HCT116 (cell line): ENCODE measurements around the gene PCDHGA4. TPM values are rescaled to one million over a fixed set of nuclear protein-coding genes. Genes with fewer than 3 reads are reported as not detected.
A peak's percentile ranks its signal among the peaks of the same experiment; 100 is the strongest.
"Not testable (repeated sequence)": the region's sequence is repeated elsewhere in the genome, so short reads cannot be mapped to it uniquely, and the experiment has no call there.

Source experiments
- ATAC-seq: fragments of 200-7000 bp; cut with Tn5 transposase; 2 replicates; pipeline ENCODE4 v1.9.1; 2020; ENCODE audit warnings: mild to moderate bottlenecking, moderate library complexity
- BruUV-seq: library from RNA; stranded (reverse); fragments of 400-500 nt; replicated peaks from 2 replicates; lab custom pipeline; 2021; lab: Mats Ljungman, UMichigan
- CTCF ChIA-PET: fragments of 300-600 bp; sonication (Branson Sonifier 250); formaldehyde crosslinking; loops from one replicate; lab custom pipeline; 2021; ENCODE audit warnings: antibody characterized with exemption; lab: Charles Lee
- POLR2A ChIA-PET: fragments of 300-600, 350-600 bp; sonication (Branson Sonifier 250); formaldehyde crosslinking; loops from one replicate; lab custom pipeline; 2021; ENCODE audit warnings: antibody characterized with exemption; lab: Charles Lee
- RAD21 ChIA-PET, 2 experiments: fragments of 300-600 bp; sonication (Branson Sonifier 250); formaldehyde crosslinking; loops; one replicate each; lab custom pipeline; 2023; ENCODE audit warnings: low total read pairs in 2 of 2; ENCODE audit not compliant: uncharacterized antibody in 2 of 2, unreplicated experiment in 2 of 2, low non-redundant PET in 1 of 2; lab: Charles Lee
- DNase-seq: peaks from one replicate; pipeline ENCODE4 v3.0.0-alpha.2; 2010; ENCODE audit warnings: low read depth, low spot score
- H2AFZ ChIP-seq: fragments of 200-600 bp; shearing (Covaris generic), sonication (generic); 2 replicates; pipeline ENCODE4 v1.6.1; 2017; ENCODE audit warnings: low read depth, mixed run types, mixed read lengths, antibody characterized with exemption, low read length; ENCODE audit not compliant: poor library complexity, severe bottlenecking
- H3K27ac ChIP-seq: 2 replicates; pipeline ENCODE4 v1.5.1; 2012; ENCODE audit warnings: low read depth, low read length
- H3K27me3 ChIP-seq: fragments of 200-600 bp; sonication (generic); 2 replicates; pipeline ENCODE4 v1.6.1; 2016; ENCODE audit warnings: mixed run types, low read length, mixed read lengths; ENCODE audit not compliant: insufficient read depth
- H3K36me3 ChIP-seq, 2 experiments: fragments of 200-500 bp in 1 of 2; fragments of 200-600 bp in 1 of 2; sonication (Bioruptor generic) in 1 of 2; sonication (generic) in 1 of 2; 2 replicates each; pipeline versions ENCODE4 v1.5.1 to v1.6.1; 2014 to 2016; ENCODE audit warnings: low read length in 2 of 2, inconsistent platforms in 1 of 2, mixed read lengths in 1 of 2, mixed run types in 1 of 2; ENCODE audit not compliant: insufficient read depth in 2 of 2, control insufficient read depth in 1 of 2
- H3K4me1 ChIP-seq, 2 experiments: fragments of 200-600 bp in 1 of 2; sonication (generic) in 1 of 2; 2 replicates each; pipeline versions ENCODE4 v1.5.1 to v1.6.1; 2012 to 2017; ENCODE audit warnings: low read length in 2 of 2, inconsistent platforms in 1 of 2, mild to moderate bottlenecking in 1 of 2, mixed read lengths in 1 of 2, mixed run types in 1 of 2, moderate library complexity in 1 of 2; ENCODE audit not compliant: insufficient read depth in 2 of 2, control insufficient read depth in 1 of 2
- H3K4me2 ChIP-seq: fragments of 200-600 bp; sonication (generic); 2 replicates; pipeline ENCODE4 v1.6.1; 2017; ENCODE audit warnings: mixed run types, low read length, mixed read lengths
- H3K4me3 ChIP-seq, 2 experiments: fragments of 200-600 bp in 1 of 2; sonication (generic) in 1 of 2; replicated peaks in 1 of 2; 2 replicates each; pipeline ENCODE4 v1.5.1; 2011 to 2016; ENCODE audit warnings: low read length in 2 of 2, control low read depth in 1 of 2, low read depth in 1 of 2, mild to moderate bottlenecking in 1 of 2, mixed read lengths in 1 of 2, mixed run types in 1 of 2
- H3K79me2 ChIP-seq: fragments of 200-600 bp; sonication (generic); 2 replicates; pipeline ENCODE4 v1.6.1; 2017; ENCODE audit warnings: mild to moderate bottlenecking, mixed run types, low read length, moderate library complexity, mixed read lengths; ENCODE audit not compliant: insufficient read depth
- H3K9ac ChIP-seq: fragments of 200-600 bp; sonication (generic); 2 replicates; pipeline ENCODE4 v1.6.1; 2016; ENCODE audit warnings: low read length, mixed read lengths
- H3K9me2 ChIP-seq: fragments of 200-600 bp; sonication (generic), shearing (Covaris generic); 2 replicates; pipeline ENCODE4 v1.6.1; 2017; ENCODE audit warnings: mixed run types, mild to moderate bottlenecking, moderate library complexity; ENCODE audit not compliant: insufficient read depth
- H3K9me3 ChIP-seq, 2 experiments: fragments of 200-500 bp in 1 of 2; fragments of 200-600 bp in 1 of 2; sonication (Bioruptor generic) in 1 of 2; sonication (generic) in 1 of 2; 2 replicates each; pipeline ENCODE4 v1.6.1; 2014 to 2017; ENCODE audit warnings: low read length in 2 of 2, mixed read lengths in 2 of 2, inconsistent platforms in 1 of 2, low read depth in 1 of 2, mild to moderate bottlenecking in 1 of 2, mixed run types in 1 of 2, moderate library complexity in 1 of 2; ENCODE audit not compliant: control insufficient read depth in 1 of 2, insufficient read depth in 1 of 2
- H4K20me1 ChIP-seq: fragments of 200-600 bp; sonication (generic), shearing (Covaris generic); 2 replicates; pipeline ENCODE4 v1.6.1; 2017; ENCODE audit warnings: mixed run types, mild to moderate bottlenecking, moderate library complexity; ENCODE audit not compliant: insufficient read depth
- CTCF ChIP-seq, 3 experiments: fragments of 200-600 bp in 1 of 3; sonication (generic) in 1 of 3; IDR thresholded peaks in 2 of 3; conservative IDR thresholded peaks in 1 of 3; 2 replicates each; pipeline ENCODE4 v1.5.1; 2012 to 2017; ENCODE audit warnings: low read depth in 2 of 3, low read length in 2 of 3, antibody characterized with exemption in 1 of 3, borderline replicate concordance in 1 of 3, control low read depth in 1 of 3, mild to moderate bottlenecking in 1 of 3, mixed read lengths in 1 of 3, mixed run types in 1 of 3, moderate library complexity in 1 of 3; ENCODE audit not compliant: insufficient read depth in 1 of 3
- RAD21 ChIP-seq: IDR thresholded peaks from 2 replicates; pipeline ENCODE4 v1.6.1; 2012; ENCODE audit warnings: low read depth, mild to moderate bottlenecking
- SP1 ChIP-seq: IDR thresholded peaks from 2 replicates; pipeline ENCODE4 v1.6.1; 2012; ENCODE audit warnings: low read depth
- intact Hi-C: fragments of 100-400 bp; cut with micrococcal nuclease; formaldehyde crosslinking; loops from 2 replicates; pipeline ENCODE4 v1.10.0; 2022
- total RNA-seq: library from RNA; stranded (reverse); gene quantifications from one replicate; pipeline ENCODE4 v1.2.1, GENCODE V29; 2021; ENCODE audit not compliant: unreplicated experiment

PCDHGA4 gene
- total RNA-seq, 1 experiment from 2014 or later = not detected

GRCh38 chr5:141345327-141345726, 9.5 kb upstream of the PCDHGA4 start (continued):
- TF ChIP-seq CTCF (IDR thresholded peaks at IDR 0.05 in 2 of 3, conservative IDR thresholded peaks at IDR 0.05 in 1 of 3; ENCODE audit: borderline replicate concordance in 1 of 3, insufficient read depth in 1 of 3, low read depth in 2 of 3, low read length in 2 of 3) = no peak

GRCh38 chr5:141346017-141346416, 8.8 kb upstream of the PCDHGA4 start:
- H3K4me1 ChIP-seq, H3K27me3 ChIP-seq, H3K27ac ChIP-seq, intact Hi-C loops, H3K9ac ChIP-seq, H3K9me2 ChIP-seq, H4K20me1 ChIP-seq, H3K9me3 ChIP-seq, CTCF ChIA-PET, H3K79me2 ChIP-seq, RAD21 ChIA-PET, H3K36me3 ChIP-seq, POLR2A ChIA-PET, H3K4me2 ChIP-seq, ATAC-seq, DNase-seq, BruUV-seq, H2AFZ ChIP-seq, H3K4me3 ChIP-seq: not testable (repeated sequence)

- Histone ChIP-seq H4K20me1 (no peaks in the 10 kb centered on the region), H3K9me2 (no peaks in the 10 kb centered on the region), H3K27ac (no peak within 1 kb of the TSS), H3K4me1 (no peaks in the 10 kb centered on the region), H3K36me3 (no peaks in the 10 kb centered on the region), H3K4me3 (no peak within 1 kb of the TSS), H3K4me2 (no peak within 1 kb of the TSS), H3K9ac (no peak within 1 kb of the TSS), H3K79me2 (no peaks in the 10 kb centered on the region), H3K27me3 (no peaks in the 10 kb centered on the region), H2AFZ (no peak within 1 kb of the TSS), H3K9me3 (no peaks in the 10 kb centered on the region; a peak in 1 of 4 replicates)
- DNase-seq = no peak
- intact Hi-C loops = no loop called here
- ATAC-seq = peak; percentile 49
- no TSS peak for BruUV-seq
- CTCF ChIA-PET = interaction anchor here (0.6 to 1.5 kb wide), 3 partner anchors 8 to 217 kb away, joined by 3 to 4 read pairs (median 4); partner anchors contain the start of gene TAF7
- RAD21 ChIA-PET = no interaction called here
- TF ChIP-seq SP1 (no peak), CTCF (IDR thresholded peaks at IDR 0.05 in 2 of 3, conservative IDR thresholded peaks at IDR 0.05 in 1 of 3; ENCODE audit: borderline replicate concordance in 1 of 3, insufficient read depth in 1 of 3, low read depth in 2 of 3, low read length in 2 of 3) (peak; percentile 29 to 42 (median 40); a peak in 5 of 6 replicates), RAD21 (peak; percentile 43)
- POLR2A ChIA-PET = no interaction called here
Measured at GRCh38 chr5:141349917-141350619, 4.8 kb upstream of the PCDHGA4 start, which contains the start of gene PCDHGB1. TSS of gene PCDHGB1 (plus strand) at chr5:141350099. CDS start at chr5:141350261, 162 bp downstream.
